NCI-H1436 (cell line): ENCODE measurements around the gene THTPA.

Experiments
- DNase-seq: peaks from one replicate; lab custom pipeline; 2025; lab: John Stamatoyannopoulos, UW

Gene THTPA

GRCh38 chr14:23551266-23552028 is 4.6 kb upstream of the THTPA start, which contains the start of gene ZFHX2:
ZFHX2 (minus strand) TSS chr14:23551765; CDS start chr14:23535325, 16,440 bp downstream.
- peak; percentile 91 for DNase-seq

GRCh38 chr14:23555533-23555881 is 564 bp upstream of the THTPA start:
- no peak for DNase-seq

DNA sequence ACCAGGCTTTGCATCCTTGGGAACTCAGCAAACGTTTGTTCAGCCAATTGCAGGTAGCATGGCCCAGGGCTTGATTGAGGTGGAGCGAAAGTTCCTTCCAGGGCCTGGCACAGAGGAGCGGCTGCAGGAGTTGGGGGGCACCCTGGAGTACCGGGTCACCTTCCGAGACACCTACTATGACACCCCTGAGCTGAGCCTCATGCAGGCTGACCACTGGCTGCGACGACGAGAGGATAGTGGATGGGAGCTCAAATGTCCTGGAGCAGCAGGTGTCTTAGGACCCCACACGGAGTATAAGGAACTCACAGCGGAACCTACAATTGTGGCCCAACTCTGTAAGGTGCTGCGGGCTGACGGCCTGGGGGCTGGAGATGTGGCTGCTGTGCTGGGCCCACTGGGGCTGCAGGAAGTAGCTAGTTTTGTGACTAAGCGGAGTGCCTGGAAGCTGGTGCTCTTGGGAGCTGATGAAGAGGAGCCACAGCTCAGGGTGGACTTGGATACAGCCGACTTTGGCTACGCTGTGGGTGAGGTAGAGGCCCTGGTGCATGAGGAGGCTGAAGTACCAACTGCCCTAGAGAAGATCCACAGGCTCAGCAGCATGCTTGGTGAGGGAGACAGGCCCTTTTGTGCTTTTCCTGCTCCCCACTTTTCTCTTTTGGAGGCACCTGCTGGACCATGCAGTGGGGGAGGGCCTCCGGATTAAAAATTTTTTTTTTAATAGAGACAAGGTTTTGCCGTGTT is 799 bp downstream of the THTPA start:
- no peak for DNase-seq

DNA sequence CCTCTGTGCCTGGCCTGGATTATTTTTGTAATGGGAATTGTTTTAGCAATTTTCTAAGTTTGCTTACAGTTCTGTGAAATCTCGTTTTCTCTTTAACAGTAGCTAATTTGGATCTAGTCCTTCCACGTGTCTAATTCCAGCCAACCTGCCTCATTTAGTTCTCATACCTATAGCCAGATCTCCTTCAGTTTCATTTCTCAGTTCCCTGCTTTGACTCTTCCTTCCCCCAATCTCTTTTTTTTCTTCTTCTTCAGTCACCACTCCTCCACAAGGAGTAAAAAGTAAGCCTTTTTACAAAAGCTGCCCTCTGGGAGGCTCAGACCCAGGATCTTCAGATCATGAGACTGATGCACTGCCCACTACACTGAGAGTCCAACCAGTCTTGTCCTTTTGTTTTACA is 1.4 kb downstream of the THTPA start:
- DNase-seq: no peak

- DNase-seq: no peak
These were observed 1.9 kb downstream of the THTPA start for GRCh38 chr14:23557946-23558345.

DNA sequence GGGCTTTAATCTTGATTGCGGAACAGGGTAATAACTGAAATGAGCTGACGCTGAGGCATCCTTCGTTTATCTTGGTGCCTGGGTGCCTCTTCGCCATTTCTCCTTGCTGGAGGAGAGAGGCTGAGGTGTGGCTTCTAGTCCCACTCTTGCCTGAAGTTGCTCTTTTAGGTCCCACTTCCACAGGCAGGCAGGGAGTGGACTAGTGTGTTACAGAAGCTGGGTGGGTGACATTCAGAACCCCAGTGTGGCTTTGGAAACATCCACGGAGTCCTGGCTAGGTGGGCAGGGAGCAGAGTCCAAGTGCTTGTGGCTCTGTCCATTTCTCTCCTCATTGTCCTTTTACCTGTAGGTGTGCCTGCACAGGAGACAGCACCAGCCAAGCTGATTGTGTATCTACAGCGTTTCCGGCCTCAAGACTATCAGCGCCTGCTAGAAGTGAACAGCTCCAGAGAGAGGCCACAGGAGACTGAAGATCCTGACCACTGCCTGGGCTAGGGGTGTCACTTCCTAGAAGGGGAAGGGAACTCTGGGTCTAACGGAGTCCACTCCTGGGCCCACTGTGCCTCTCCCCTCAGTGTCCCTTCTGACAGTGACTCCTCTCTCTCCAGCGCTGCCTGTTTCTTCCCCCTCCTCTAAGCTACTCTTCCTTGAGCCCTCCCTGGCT is 2.4 kb downstream of the THTPA start:
- no peak for DNase-seq

DNA sequence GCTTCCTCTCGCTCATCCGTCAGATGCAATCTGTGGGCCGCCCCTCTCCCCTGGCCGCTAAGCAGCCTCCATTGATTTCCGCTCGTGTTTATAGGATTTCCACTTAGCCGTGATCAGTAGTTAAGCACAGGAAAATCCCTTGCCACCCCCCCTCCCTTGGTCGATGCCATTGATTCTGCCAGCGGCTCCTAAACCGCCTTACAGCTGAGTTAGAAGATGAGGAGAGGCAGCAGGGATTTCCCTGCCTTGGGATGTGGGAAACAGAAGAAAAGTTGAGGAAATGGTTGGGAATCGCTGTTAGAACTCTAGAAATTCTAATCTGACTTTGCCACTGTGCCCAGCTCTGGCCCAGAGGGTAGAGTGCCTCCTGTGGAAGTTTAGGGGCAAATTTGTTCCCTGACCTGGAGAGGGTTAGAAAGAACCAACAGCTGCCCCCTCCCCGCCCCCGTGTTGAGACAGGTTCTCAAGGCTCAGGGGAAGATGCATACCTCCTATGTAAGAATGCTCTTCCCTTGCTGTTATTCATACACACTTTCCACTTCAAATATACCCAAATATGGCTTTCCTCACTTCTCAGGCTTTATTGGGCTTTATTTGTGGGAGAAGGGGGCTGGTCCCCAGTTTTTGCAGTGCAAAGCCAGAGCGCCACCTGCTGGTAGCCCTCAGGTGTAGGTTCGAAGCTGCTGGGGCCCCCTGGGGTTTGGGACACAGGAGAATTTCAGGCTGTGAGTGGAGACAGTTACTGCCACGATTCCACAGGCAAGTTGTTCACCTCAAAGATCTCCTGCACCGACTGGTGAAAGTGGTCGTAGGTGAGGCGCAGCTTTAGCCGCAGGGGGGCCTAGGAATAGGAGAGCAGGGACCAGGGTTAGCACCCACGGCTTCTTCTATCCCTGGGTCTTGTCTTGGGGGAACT is 3.2 kb downstream of the THTPA start:
- peak; percentile 72 for DNase-seq

- DNase-seq: no peak
These were observed 4.0 kb downstream of the THTPA start for GRCh38 chr14:23559926-23560520.

GRCh38 chr14:23561259-23561658 is 5.2 kb downstream of the THTPA start:
- DNase-seq: no peak

- DNase-seq: no peak
These were observed 6.1 kb downstream of the THTPA start for GRCh38 chr14:23561873-23562821.

GRCh38 chr14:23562822-23563472 is 6.9 kb downstream of the THTPA start:
- peak; percentile 62 for DNase-seq

GRCh38 chr14:23563473-23564180 is 7.6 kb downstream of the THTPA start:
- no peak for DNase-seq

GRCh38 chr14:23564181-23564812 is 8.2 kb downstream of the THTPA start:
- DNase-seq: no peak

GRCh38 chr14:23564876-23565275 is 8.8 kb downstream of the THTPA start:
- DNase-seq: no peak

GRCh38 chr14:23565626-23566025 is 9.6 kb downstream of the THTPA start:
- DNase-seq: no peak

DNA sequence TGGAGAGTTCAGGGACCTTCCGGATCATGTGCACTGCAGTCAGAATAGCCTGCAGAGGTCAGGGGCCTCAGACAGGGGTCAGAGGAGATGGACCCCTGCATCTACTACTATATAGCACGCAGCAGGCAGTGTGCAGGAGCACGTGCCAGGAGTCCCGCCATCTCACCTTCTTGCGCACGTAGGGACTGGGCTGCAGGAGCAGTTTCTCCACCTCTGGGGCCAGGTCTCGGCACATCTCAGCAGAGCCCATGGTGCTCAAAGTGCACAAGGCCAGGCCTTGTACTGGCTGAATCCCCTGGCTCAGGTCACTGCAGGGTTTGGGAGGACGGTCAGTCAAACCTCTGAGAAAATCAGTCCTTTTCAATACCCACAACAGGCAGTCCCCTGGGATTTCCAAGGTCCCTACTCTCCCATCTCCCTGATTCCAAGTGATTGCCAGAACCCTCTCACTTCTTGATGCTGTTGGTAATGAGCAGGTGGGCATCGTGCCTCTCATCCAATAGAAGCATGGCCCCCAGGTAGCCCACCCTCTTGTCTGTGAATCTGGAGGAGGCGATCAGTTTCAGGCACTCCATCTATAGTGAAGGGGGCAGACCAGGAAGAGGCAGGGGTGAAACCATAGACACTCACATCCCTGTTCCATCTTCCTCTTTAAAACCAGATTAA is 10.2 kb downstream of the THTPA start:
- no peak for DNase-seq

GRCh38 chr14:23566778-23567185 is 10.7 kb downstream of the THTPA start:
- no peak for DNase-seq
